ENCODE results near the gene TRIM17. TPM values are rescaled to one million over a fixed set of nuclear protein-coding genes. Genes with fewer than 3 reads are reported as not detected.

TRIM17 gene
- total and polyA plus RNA-seq, 2 donors (not counting 1 experiment from before 2014, with no cell fraction given), result 0.12 to 0.17 TPM

- TF ChIP-seq EZH2 (IDR thresholded peaks at IDR 0.05; ENCODE audit: low read length, missing control alignments), result no peak
- TF ChIP-seq, protein P1, sequence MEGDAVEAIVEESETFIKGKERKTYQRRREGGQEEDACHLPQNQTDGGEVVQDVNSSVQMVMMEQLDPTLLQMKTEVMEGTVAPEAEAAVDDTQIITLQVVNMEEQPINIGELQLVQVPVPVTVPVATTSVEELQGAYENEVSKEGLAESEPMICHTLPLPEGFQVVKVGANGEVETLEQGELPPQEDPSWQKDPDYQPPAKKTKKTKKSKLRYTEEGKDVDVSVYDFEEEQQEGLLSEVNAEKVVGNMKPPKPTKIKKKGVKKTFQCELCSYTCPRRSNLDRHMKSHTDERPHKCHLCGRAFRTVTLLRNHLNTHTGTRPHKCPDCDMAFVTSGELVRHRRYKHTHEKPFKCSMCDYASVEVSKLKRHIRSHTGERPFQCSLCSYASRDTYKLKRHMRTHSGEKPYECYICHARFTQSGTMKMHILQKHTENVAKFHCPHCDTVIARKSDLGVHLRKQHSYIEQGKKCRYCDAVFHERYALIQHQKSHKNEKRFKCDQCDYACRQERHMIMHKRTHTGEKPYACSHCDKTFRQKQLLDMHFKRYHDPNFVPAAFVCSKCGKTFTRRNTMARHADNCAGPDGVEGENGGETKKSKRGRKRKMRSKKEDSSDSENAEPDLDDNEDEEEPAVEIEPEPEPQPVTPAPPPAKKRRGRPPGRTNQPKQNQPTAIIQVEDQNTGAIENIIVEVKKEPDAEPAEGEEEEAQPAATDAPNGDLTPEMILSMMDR (conservative IDR thresholded peaks at IDR 0.05 in 1 of 2, IDR thresholded peaks at IDR 0.05 in 1 of 2; ENCODE audit: low read depth in 1 of 2, low read length in 2 of 2), result no peak
- Histone ChIP-seq H3K4me1 (ENCODE audit: control insufficient read depth, extremely low read depth, insufficient read depth, low read length) (peaks cover 9% of the 10 kb centered on the region), H4K20me1 (ENCODE audit: control insufficient read depth, extremely low read depth, insufficient read depth, low read length) (no peaks in the 10 kb centered on the region), H3K9me3 (ENCODE audit: control insufficient read depth, insufficient read depth, low read depth, low read length) (no peaks in the 10 kb centered on the region), H3K36me3 (ENCODE audit: control insufficient read depth, insufficient read depth, low read length) (peaks cover 19% of the 10 kb centered on the region), H3K27me3 (ENCODE audit: control insufficient read depth, insufficient read depth, low read length) (no peaks in the 10 kb centered on the region), H3K9ac (ENCODE audit: insufficient read depth, low read length) (no peak overlapping the region), H3K79me2 (ENCODE audit: control insufficient read depth, insufficient read depth, low read length) (peaks cover 13% of the 10 kb centered on the region), H3K27ac (ENCODE audit: insufficient read depth, low read length) (no peak overlapping the region), H2AFZ (ENCODE audit: low read length) (no peak overlapping the region), H3K4me2 (ENCODE audit: extremely low read depth, insufficient read depth, low read length) (no peak overlapping the region), H3K4me3 (replicated peaks in 1 of 4; ENCODE audit: control extremely low read depth in 1 of 4, insufficient read depth in 1 of 4, low read depth in 3 of 4, low read length in 4 of 4) (no peak overlapping the region)
- no peak for DNase-seq (ENCODE audit: low read depth in 2 of 2)
These were observed 19.6 kb downstream of the TRIM17 start for GRCh38 chr1:228396770-228397662.

- no peaks in the 10 kb centered on the region for H4K20me1 ChIP-seq (ENCODE audit: control insufficient read depth, extremely low read depth, insufficient read depth, low read length)
- H2AFZ ChIP-seq (ENCODE audit: low read length), result no peak overlapping the region
- no peaks in the 10 kb centered on the region for H3K27me3 ChIP-seq (ENCODE audit: control insufficient read depth, insufficient read depth, low read length)
- TF ChIP-seq, protein P1 (conservative IDR thresholded peaks at IDR 0.05 in 1 of 2, IDR thresholded peaks at IDR 0.05 in 1 of 2; ENCODE audit: low read depth in 1 of 2, low read length in 2 of 2), result no peak
- no peak for TF ChIP-seq EZH2 (IDR thresholded peaks at IDR 0.05; ENCODE audit: low read length, missing control alignments)
- peaks cover 12% of the 10 kb centered on the region for H3K36me3 ChIP-seq (ENCODE audit: control insufficient read depth, insufficient read depth, low read length)
- H3K27ac ChIP-seq (ENCODE audit: insufficient read depth, low read length), result no peak overlapping the region
- no peak for DNase-seq (ENCODE audit: low read depth in 2 of 2)
- H3K4me1 ChIP-seq (ENCODE audit: control insufficient read depth, extremely low read depth, insufficient read depth, low read length), result peaks cover 10% of the 10 kb centered on the region
- no peaks in the 10 kb centered on the region for H3K9me3 ChIP-seq (ENCODE audit: control insufficient read depth, insufficient read depth, low read depth, low read length)
- H3K9ac ChIP-seq (ENCODE audit: insufficient read depth, low read length), result no peak overlapping the region
- H3K4me3 ChIP-seq (replicated peaks in 1 of 4; ENCODE audit: control extremely low read depth in 1 of 4, insufficient read depth in 1 of 4, low read depth in 3 of 4, low read length in 4 of 4), result no peak overlapping the region
- H3K4me2 ChIP-seq (ENCODE audit: extremely low read depth, insufficient read depth, low read length), result no peak overlapping the region
- H3K79me2 ChIP-seq (ENCODE audit: control insufficient read depth, insufficient read depth, low read length), result no peaks in the 10 kb centered on the region
These were observed 21.9 kb downstream of the TRIM17 start for GRCh38 chr1:228394571-228395394.
